ENCODE measurements around the gene COL4A6.

The COL4A6 gene

GRCh38 chrX:108313669-108314068 lies 124.6 kb downstream of the COL4A6 start:
- Histone ChIP-seq H3K4me1 (ENCODE audit: control insufficient read depth, insufficient read depth, low read length) (no peaks in the 10 kb centered on the region), H3K9me3 (ENCODE audit: control insufficient read depth, low read length) (no peaks in the 10 kb centered on the region), H3K36me3 (ENCODE audit: control insufficient read depth, insufficient read depth, low read length) (no peaks in the 10 kb centered on the region), H3K4me3 (ENCODE audit: low read length) (no peak overlapping the region), H3K9ac (ENCODE audit: low read length) (no peak overlapping the region), H3K27me3 (ENCODE audit: control insufficient read depth, insufficient read depth, low read length) (no peaks in the 10 kb centered on the region)

DNA sequence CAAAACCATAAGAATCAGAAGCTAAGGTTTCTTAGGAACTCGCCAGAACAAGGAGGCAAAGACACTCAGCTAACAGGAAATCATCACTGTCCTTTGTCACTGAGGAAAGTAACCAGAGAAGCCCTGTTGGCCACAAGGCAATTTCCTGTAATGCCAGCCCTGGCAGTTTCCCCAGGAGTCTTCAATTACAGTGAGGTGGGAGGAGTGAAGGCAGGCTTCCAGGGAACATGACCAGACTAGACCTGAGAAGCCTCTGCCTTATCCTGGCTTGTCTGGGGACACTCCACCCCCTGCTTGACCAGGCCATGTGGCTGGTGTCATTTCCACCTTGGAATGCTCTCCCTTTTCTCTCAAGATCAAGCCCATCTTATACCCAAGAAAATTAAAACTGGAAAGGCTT lies 125.3 kb downstream of the COL4A6 start:
- Histone ChIP-seq H3K9me3 (ENCODE audit: control insufficient read depth, low read length) (no peaks in the 10 kb centered on the region), H3K9ac (ENCODE audit: low read length) (no peak overlapping the region), H3K27me3 (ENCODE audit: control insufficient read depth, insufficient read depth, low read length) (no peaks in the 10 kb centered on the region)

GRCh38 chrX:108312011-108312410 lies 126.2 kb downstream of the COL4A6 start:
- Histone ChIP-seq H3K4me1 (ENCODE audit: control insufficient read depth, insufficient read depth, low read length) (no peaks in the 10 kb centered on the region), H3K9me3 (ENCODE audit: control insufficient read depth, low read length) (no peaks in the 10 kb centered on the region), H3K36me3 (ENCODE audit: control insufficient read depth, insufficient read depth, low read length) (no peaks in the 10 kb centered on the region), H3K9ac (ENCODE audit: low read length) (no peak overlapping the region), H3K27me3 (ENCODE audit: control insufficient read depth, insufficient read depth, low read length) (no peaks in the 10 kb centered on the region), H3K4me3 (ENCODE audit: low read length) (no peak overlapping the region)

More for the DNA sequence above, 125.3 kb downstream of the COL4A6 start:
- no peaks in the 10 kb centered on the region for H3K4me1 ChIP-seq (ENCODE audit: control insufficient read depth, insufficient read depth, low read length)
- H3K36me3 ChIP-seq (ENCODE audit: control insufficient read depth, insufficient read depth, low read length): no peaks in the 10 kb centered on the region
- H3K4me3 ChIP-seq (ENCODE audit: low read length): no peak overlapping the region

DNA sequence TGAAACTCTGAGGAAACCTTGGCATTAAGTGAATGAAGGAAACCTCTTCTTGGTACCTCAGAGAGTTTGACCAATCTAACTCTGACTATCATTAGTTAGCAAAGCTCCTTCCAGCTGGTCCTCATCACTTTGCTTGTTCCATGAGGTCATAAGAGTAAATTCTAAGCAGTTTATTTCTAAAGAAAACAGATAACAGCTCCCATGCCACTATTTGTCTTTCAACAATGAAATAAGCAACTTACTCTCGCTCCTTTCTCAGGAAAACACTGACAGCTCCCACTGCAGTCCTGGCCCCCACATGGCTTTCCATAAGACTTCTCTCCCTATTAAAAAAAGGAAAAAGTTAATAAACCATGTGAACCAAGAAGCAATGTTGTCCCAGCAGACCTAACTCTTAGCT lies 127.7 kb downstream of the COL4A6 start:
- H3K9ac ChIP-seq (ENCODE audit: low read length): no peak overlapping the region
- no peak overlapping the region for H3K4me3 ChIP-seq (ENCODE audit: low read length)
- no peaks in the 10 kb centered on the region for H3K9me3 ChIP-seq (ENCODE audit: control insufficient read depth, low read length)
- no peaks in the 10 kb centered on the region for H3K4me1 ChIP-seq (ENCODE audit: control insufficient read depth, insufficient read depth, low read length)
- H3K36me3 ChIP-seq (ENCODE audit: control insufficient read depth, insufficient read depth, low read length): no peaks in the 10 kb centered on the region
- no peaks in the 10 kb centered on the region for H3K27me3 ChIP-seq (ENCODE audit: control insufficient read depth, insufficient read depth, low read length)

DNA sequence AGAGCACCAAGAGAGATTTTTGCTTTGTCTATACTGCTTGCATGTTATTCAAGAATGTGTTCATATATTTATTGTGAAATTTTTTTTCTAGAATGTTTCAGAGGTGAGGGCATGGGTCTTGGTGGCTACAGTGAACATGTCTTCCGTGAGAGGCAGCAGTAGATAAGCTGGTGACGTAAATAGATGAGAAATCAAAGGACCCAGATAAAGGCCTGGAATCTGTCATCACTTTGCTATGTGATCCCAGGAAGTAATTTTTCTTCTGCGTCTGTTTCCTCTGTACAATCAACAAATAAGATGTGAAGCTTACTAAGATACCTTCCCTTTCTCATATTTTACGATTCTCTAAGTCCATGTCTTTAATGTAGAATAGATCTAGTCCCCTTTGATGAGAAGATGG lies 129.1 kb downstream of the COL4A6 start:
- Histone ChIP-seq H3K4me1 (ENCODE audit: control insufficient read depth, insufficient read depth, low read length) (no peaks in the 10 kb centered on the region), H3K9me3 (ENCODE audit: control insufficient read depth, low read length) (no peaks in the 10 kb centered on the region), H3K27me3 (ENCODE audit: control insufficient read depth, insufficient read depth, low read length) (no peaks in the 10 kb centered on the region), H3K36me3 (ENCODE audit: control insufficient read depth, insufficient read depth, low read length) (no peaks in the 10 kb centered on the region), H3K4me3 (ENCODE audit: low read length) (no peak overlapping the region), H3K9ac (ENCODE audit: low read length) (no peak overlapping the region)

DNA sequence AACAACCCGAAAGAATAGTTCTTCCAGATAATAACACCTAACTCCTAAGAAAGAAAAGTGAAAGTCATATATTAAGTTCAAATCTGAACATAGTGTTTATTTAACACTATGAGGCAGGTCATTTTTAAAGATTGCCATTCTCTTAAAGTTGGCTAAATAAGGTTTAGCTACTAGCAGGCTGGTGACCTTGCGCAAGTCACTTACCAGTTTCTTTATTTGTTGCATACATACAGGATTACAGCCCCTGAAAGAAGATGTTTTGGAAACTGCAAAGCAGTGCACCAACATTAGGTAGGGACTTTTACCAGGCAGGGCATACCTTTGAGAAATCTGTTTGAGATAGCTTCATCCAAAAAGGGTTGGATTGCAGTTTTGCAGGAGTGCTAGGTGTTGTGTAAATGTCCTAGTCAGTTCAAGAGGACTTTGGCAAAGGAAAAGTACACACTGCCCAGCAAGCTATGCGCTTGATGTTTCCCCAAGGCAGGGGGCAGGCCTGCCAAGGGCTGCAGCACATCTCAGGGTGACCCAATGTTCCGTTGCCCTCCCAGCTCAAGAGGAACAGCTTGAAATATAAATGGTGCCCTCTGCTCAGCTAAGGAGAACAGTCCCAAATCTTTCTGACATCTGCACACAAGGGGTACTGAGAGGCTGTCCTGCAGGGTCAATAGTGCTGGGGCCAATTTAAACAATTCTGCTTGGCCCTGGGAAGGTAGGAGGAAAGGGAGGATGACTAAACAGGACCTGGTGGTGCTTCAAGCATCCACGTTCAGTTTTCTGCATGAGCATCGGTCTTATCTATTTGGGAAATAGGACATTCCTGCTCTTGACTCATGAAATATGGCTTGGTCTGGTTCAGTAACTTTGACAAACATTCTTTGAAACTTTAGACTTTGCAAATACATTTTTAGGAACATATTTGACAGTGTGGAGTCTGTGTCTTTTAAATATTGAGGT lies 130.8 kb downstream of the COL4A6 start:
- H3K9ac ChIP-seq (ENCODE audit: low read length): no peak overlapping the region
- H3K4me1 ChIP-seq (ENCODE audit: control insufficient read depth, insufficient read depth, low read length): no peaks in the 10 kb centered on the region
- H3K36me3 ChIP-seq (ENCODE audit: control insufficient read depth, insufficient read depth, low read length): no peaks in the 10 kb centered on the region
- no peaks in the 10 kb centered on the region for H3K27me3 ChIP-seq (ENCODE audit: control insufficient read depth, insufficient read depth, low read length)
- H3K9me3 ChIP-seq (ENCODE audit: control insufficient read depth, low read length): no peaks in the 10 kb centered on the region
- H3K4me3 ChIP-seq (ENCODE audit: low read length): no peak overlapping the region

- no peaks in the 10 kb centered on the region for H3K36me3 ChIP-seq (ENCODE audit: control insufficient read depth, insufficient read depth, low read length)
- H3K27me3 ChIP-seq (ENCODE audit: control insufficient read depth, insufficient read depth, low read length): no peaks in the 10 kb centered on the region
- H3K4me3 ChIP-seq (ENCODE audit: low read length): no peak overlapping the region
- no peaks in the 10 kb centered on the region for H3K9me3 ChIP-seq (ENCODE audit: control insufficient read depth, low read length)
- H3K4me1 ChIP-seq (ENCODE audit: control insufficient read depth, insufficient read depth, low read length): no peaks in the 10 kb centered on the region
- H3K9ac ChIP-seq (ENCODE audit: low read length): no peak overlapping the region
Measured at GRCh38 chrX:108306086-108306485, 132.1 kb downstream of the COL4A6 start.

- no peaks in the 10 kb centered on the region for H3K9me3 ChIP-seq (ENCODE audit: control insufficient read depth, low read length)
- H3K9ac ChIP-seq (ENCODE audit: low read length): no peak overlapping the region
- H3K4me3 ChIP-seq (ENCODE audit: low read length): no peak overlapping the region
Measured at GRCh38 chrX:108304757-108305156, 133.5 kb downstream of the COL4A6 start.

GRCh38 chrX:108304210-108304609 lies 134.0 kb downstream of the COL4A6 start:
- Histone ChIP-seq H3K4me1 (ENCODE audit: control insufficient read depth, insufficient read depth, low read length) (no peaks in the 10 kb centered on the region), H3K36me3 (ENCODE audit: control insufficient read depth, insufficient read depth, low read length) (no peaks in the 10 kb centered on the region), H3K4me3 (ENCODE audit: low read length) (no peak overlapping the region), H3K9me3 (ENCODE audit: control insufficient read depth, low read length) (no peaks in the 10 kb centered on the region), H3K9ac (ENCODE audit: low read length) (no peak overlapping the region), H3K27me3 (ENCODE audit: control insufficient read depth, insufficient read depth, low read length) (no peaks in the 10 kb centered on the region)

More at GRCh38 chrX:108304757-108305156, 133.5 kb downstream of the COL4A6 start:
- no peaks in the 10 kb centered on the region for H3K4me1 ChIP-seq (ENCODE audit: control insufficient read depth, insufficient read depth, low read length)
- H3K36me3 ChIP-seq (ENCODE audit: control insufficient read depth, insufficient read depth, low read length): no peaks in the 10 kb centered on the region
- H3K27me3 ChIP-seq (ENCODE audit: control insufficient read depth, insufficient read depth, low read length): no peaks in the 10 kb centered on the region

- H3K4me3 ChIP-seq (ENCODE audit: low read length): no peak overlapping the region
- H3K9ac ChIP-seq (ENCODE audit: low read length): no peak overlapping the region
- no peaks in the 10 kb centered on the region for H3K36me3 ChIP-seq (ENCODE audit: control insufficient read depth, insufficient read depth, low read length)
- no peaks in the 10 kb centered on the region for H3K9me3 ChIP-seq (ENCODE audit: control insufficient read depth, low read length)
- no peaks in the 10 kb centered on the region for H3K27me3 ChIP-seq (ENCODE audit: control insufficient read depth, insufficient read depth, low read length)
- no peaks in the 10 kb centered on the region for H3K4me1 ChIP-seq (ENCODE audit: control insufficient read depth, insufficient read depth, low read length)
Measured at GRCh38 chrX:108303682-108304081, 134.5 kb downstream of the COL4A6 start.

DNA sequence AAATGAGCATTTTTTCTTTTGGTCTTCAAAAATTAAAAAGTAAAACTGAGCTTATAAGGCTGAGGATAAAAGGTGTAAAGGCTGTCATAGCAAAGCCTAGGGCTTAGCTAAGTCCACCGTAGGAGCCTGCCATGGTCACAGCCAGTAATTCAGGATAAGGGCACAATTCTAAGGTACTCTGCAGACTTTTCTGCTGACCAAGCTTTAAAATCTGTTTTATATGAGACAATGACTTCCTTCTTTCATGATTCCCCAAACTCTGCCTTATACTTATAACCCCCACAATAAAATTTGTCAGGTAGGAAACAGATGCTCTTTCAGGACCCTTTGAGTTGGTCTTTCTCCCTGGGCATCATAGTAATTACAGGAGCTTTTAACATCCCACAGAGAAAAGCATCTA lies 138.5 kb downstream of the COL4A6 start:
- no peak overlapping the region for H3K9ac ChIP-seq (ENCODE audit: low read length)
- no peak overlapping the region for H3K4me3 ChIP-seq (ENCODE audit: low read length)
- H3K36me3 ChIP-seq (ENCODE audit: control insufficient read depth, insufficient read depth, low read length): no peaks in the 10 kb centered on the region
- no peaks in the 10 kb centered on the region for H3K4me1 ChIP-seq (ENCODE audit: control insufficient read depth, insufficient read depth, low read length)
- no peaks in the 10 kb centered on the region for H3K9me3 ChIP-seq (ENCODE audit: control insufficient read depth, low read length)
- H3K27me3 ChIP-seq (ENCODE audit: control insufficient read depth, insufficient read depth, low read length): no peaks in the 10 kb centered on the region

- no peaks in the 10 kb centered on the region for H3K27me3 ChIP-seq (ENCODE audit: control insufficient read depth, insufficient read depth, low read length)
- no peaks in the 10 kb centered on the region for H3K4me1 ChIP-seq (ENCODE audit: control insufficient read depth, insufficient read depth, low read length)
- no peak overlapping the region for H3K9ac ChIP-seq (ENCODE audit: low read length)
- H3K36me3 ChIP-seq (ENCODE audit: control insufficient read depth, insufficient read depth, low read length): no peaks in the 10 kb centered on the region
- H3K4me3 ChIP-seq (ENCODE audit: low read length): no peak overlapping the region
- no peaks in the 10 kb centered on the region for H3K9me3 ChIP-seq (ENCODE audit: control insufficient read depth, low read length)
Measured at GRCh38 chrX:108299101-108299591, 139.1 kb downstream of the COL4A6 start.
